Breast epithelium (tissue), 3 donors: ENCODE results near the gene ATP6V1C2.

ENCODE experiments used
- POLR2A ChIP-seq: fragments of 450-650 bp; IDR thresholded peaks from one replicate; pipeline ENCODE4 v1.6.1; 2016; ENCODE audit warnings: antibody characterized with exemption, mild to moderate bottlenecking, moderate library complexity
- POLR2AphosphoS5 ChIP-seq, 3 donors: sonication (generic); formaldehyde crosslinking; IDR thresholded peaks; one replicate each; pipeline ENCODE4 v1.6.1; 2017; ENCODE audit warnings: antibody characterized with exemption in 3 of 3
- TF ChIP-seq, protein P1 (sequence below), 3 donors: fragments of 450-650 bp; IDR thresholded peaks; one replicate each; pipeline ENCODE4 v1.5.1; 2016 to 2017; ENCODE audit warnings: antibody characterized with exemption in 3 of 3, mild to moderate bottlenecking in 3 of 3, moderate library complexity in 3 of 3

DNA sequence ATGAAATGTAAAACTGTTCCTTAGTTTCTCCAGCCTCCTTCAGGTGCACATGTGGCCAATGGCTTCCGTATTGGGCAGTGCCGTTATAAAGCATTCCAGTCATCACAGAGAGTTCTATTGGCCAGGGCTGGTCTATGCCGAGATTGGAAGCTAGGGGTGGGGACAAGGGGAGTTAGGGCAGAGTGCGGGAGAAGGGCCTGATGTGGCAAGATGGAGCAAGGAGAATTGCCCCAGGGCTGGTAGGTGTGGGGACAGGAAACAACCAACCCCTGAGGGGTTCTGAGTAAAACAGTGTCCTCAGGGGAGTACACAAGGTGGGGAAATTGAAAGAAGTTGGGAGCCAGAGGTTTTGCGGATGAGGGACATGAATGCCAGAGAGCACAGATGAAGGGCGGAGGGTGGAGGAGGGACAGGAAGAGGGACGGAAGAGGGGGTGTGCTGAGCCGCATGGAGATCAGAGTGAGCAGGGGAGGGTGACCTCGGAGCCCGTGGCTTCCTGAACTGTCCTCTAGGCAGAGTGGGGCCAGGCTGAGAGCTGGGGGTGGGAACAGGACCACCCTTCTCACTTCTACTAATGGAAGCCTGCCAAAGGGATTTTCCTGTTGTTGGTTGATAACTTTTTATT lies 9.1 kb upstream of the ATP6V1C2 start:
- TF ChIP-seq, protein P1, sequence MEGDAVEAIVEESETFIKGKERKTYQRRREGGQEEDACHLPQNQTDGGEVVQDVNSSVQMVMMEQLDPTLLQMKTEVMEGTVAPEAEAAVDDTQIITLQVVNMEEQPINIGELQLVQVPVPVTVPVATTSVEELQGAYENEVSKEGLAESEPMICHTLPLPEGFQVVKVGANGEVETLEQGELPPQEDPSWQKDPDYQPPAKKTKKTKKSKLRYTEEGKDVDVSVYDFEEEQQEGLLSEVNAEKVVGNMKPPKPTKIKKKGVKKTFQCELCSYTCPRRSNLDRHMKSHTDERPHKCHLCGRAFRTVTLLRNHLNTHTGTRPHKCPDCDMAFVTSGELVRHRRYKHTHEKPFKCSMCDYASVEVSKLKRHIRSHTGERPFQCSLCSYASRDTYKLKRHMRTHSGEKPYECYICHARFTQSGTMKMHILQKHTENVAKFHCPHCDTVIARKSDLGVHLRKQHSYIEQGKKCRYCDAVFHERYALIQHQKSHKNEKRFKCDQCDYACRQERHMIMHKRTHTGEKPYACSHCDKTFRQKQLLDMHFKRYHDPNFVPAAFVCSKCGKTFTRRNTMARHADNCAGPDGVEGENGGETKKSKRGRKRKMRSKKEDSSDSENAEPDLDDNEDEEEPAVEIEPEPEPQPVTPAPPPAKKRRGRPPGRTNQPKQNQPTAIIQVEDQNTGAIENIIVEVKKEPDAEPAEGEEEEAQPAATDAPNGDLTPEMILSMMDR (IDR thresholded peaks at IDR 0.05), result no peak
- TF ChIP-seq POLR2A (no peak), POLR2AphosphoS5 (IDR thresholded peaks at IDR 0.05) (no peak)
